Measurements from ENCODE around the gene SPRED3.

DNA sequence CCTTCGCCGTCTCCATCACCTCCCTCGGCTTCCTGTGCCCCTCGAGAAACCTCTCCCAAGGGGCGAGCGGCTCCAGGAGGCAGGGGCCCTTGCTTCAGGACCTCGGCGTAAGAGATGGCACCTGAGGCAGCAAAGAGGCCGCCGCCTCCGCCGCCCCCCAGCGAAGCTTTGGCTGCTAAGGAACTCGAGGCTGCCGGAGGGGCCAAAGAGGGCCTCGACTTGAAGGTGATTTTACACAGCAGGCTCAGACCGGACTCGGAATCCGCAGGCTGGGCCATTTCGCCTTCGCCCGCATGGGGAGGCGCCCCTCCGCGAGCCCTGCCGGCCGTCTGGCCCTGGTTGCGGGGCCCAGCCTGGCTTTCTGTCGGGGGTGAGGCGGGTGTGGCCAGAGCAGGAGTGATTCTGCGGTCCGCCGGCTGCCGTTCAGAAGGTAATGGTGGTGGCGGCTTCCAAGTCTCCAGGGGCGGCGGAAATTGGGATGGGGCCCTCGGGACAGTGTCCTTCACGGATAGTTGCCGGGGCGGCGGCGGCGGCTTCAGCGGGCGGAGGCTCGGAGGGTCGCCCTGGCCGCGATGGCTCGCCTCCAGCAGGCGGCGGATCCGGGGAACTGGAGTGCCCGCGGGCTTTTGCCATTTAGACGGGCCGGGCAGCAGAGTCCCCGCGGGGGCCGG, 2.1 kb upstream of the SPRED3 start:
- TF ChIP-seq CTCF (IDR thresholded peaks at IDR 0.05) (no peak), NFE2L1 (CRISPR knock-in tag; IDR thresholded peaks at IDR 0.05) (no peak), NR1H2 (CRISPR knock-in tag; IDR thresholded peaks at IDR 0.05) (no peak), GABPB1 (CRISPR knock-in tag; IDR thresholded peaks at IDR 0.05) (no peak), TP53 (CRISPR knock-in tag; IDR thresholded peaks at IDR 0.05) (no peak), ZNF671 (CRISPR knock-in tag; IDR thresholded peaks at IDR 0.05) (no peak), NFYB (CRISPR knock-in tag; conservative IDR thresholded peaks at IDR 0.05; ENCODE audit: low read depth) (no peak), USF2 (CRISPR knock-in tag; IDR thresholded peaks at IDR 0.05) (no peak), ATF3 (CRISPR knock-in tag; conservative IDR thresholded peaks at IDR 0.05) (no peak), ZNF121 (CRISPR knock-in tag; IDR thresholded peaks at IDR 0.05) (no peak), ETV6 (CRISPR knock-in tag; IDR thresholded peaks at IDR 0.05) (no peak), ZNF232 (CRISPR knock-in tag; IDR thresholded peaks at IDR 0.05) (no peak), RELA (CRISPR knock-in tag; IDR thresholded peaks at IDR 0.05; ENCODE audit: borderline replicate concordance) (no peak), AFF4 (CRISPR knock-in tag; IDR thresholded peaks at IDR 0.05; ENCODE audit: borderline replicate concordance) (no peak)

Measured in WTC11 (cell line).